KOPT-K1 (cell line): ENCODE measurements around the gene OTUD1.

Experiments
- H3K27ac ChIP-seq: fragments of 200-600 bp; sonication (generic); 2 replicates; pipeline ENCODE4 v1.5.1; 2016; ENCODE audit warnings: antibody characterized with exemption, mild to moderate bottlenecking, low read depth, low read length; ENCODE audit not compliant: poor library complexity, severe bottlenecking
- H3K36me3 ChIP-seq: fragments of 200-600 bp; sonication (generic); 2 replicates; pipeline ENCODE4 v1.5.1; 2017; ENCODE audit warnings: antibody characterized with exemption, mild to moderate bottlenecking, low read length, moderate library complexity; ENCODE audit not compliant: insufficient read depth
- H3K9me3 ChIP-seq: fragments of 200-600 bp; sonication (generic); 2 replicates; pipeline ENCODE4 v1.5.1; 2017; ENCODE audit warnings: antibody characterized with exemption, low read length, mild to moderate bottlenecking; ENCODE audit not compliant: insufficient read depth, poor library complexity, severe bottlenecking

The OTUD1 gene

GRCh38 chr10:23439961-23440889 lies 1.4 kb downstream of the OTUD1 start:
- no peaks in the 10 kb centered on the region for H3K9me3 ChIP-seq
- no peaks in the 10 kb centered on the region for H3K36me3 ChIP-seq
- no peak overlapping the region for H3K27ac ChIP-seq

GRCh38 chr10:23441251-23441650 lies 2.4 kb downstream of the OTUD1 start:
- no peaks in the 10 kb centered on the region for H3K9me3 ChIP-seq
- no peaks in the 10 kb centered on the region for H3K36me3 ChIP-seq
- no peak overlapping the region for H3K27ac ChIP-seq

GRCh38 chr10:23442936-23443335 lies 4.1 kb downstream of the OTUD1 start:
- Histone ChIP-seq H3K27ac (no peak overlapping the region), H3K9me3 (no peaks in the 10 kb centered on the region), H3K36me3 (no peaks in the 10 kb centered on the region)

GRCh38 chr10:23445591-23445990 lies 6.7 kb downstream of the OTUD1 start:
- Histone ChIP-seq H3K27ac (no peak overlapping the region), H3K36me3 (no peaks in the 10 kb centered on the region), H3K9me3 (no peaks in the 10 kb centered on the region)

- Histone ChIP-seq H3K36me3 (no peaks in the 10 kb centered on the region), H3K27ac (no peak overlapping the region), H3K9me3 (no peaks in the 10 kb centered on the region)
These were observed 9.4 kb downstream of the OTUD1 start for GRCh38 chr10:23448323-23448722.

- H3K36me3 ChIP-seq: no peaks in the 10 kb centered on the region
- H3K9me3 ChIP-seq: no peaks in the 10 kb centered on the region
- no peak overlapping the region for H3K27ac ChIP-seq
These were observed 10.1 kb downstream of the OTUD1 start for GRCh38 chr10:23448802-23449570.

- Histone ChIP-seq H3K36me3 (no peaks in the 10 kb centered on the region), H3K27ac (no peak overlapping the region), H3K9me3 (no peaks in the 10 kb centered on the region)
These were observed 13.3 kb downstream of the OTUD1 start for GRCh38 chr10:23452033-23452655.

- Histone ChIP-seq H3K36me3 (no peaks in the 10 kb centered on the region), H3K27ac (no peak overlapping the region), H3K9me3 (no peaks in the 10 kb centered on the region)
These were observed 14.6 kb downstream of the OTUD1 start for GRCh38 chr10:23453465-23453864.

- H3K36me3 ChIP-seq: no peaks in the 10 kb centered on the region
- H3K27ac ChIP-seq: no peak overlapping the region
- no peaks in the 10 kb centered on the region for H3K9me3 ChIP-seq
These were observed 18.9 kb downstream of the OTUD1 start for GRCh38 chr10:23457632-23458417.

- Histone ChIP-seq H3K9me3 (no peaks in the 10 kb centered on the region), H3K36me3 (no peaks in the 10 kb centered on the region), H3K27ac (no peak overlapping the region)
These were observed 20.5 kb downstream of the OTUD1 start for GRCh38 chr10:23459308-23459939.

- H3K27ac ChIP-seq: no peak overlapping the region
- no peaks in the 10 kb centered on the region for H3K9me3 ChIP-seq
These were observed 22.7 kb downstream of the OTUD1 start for GRCh38 chr10:23461557-23461956.

GRCh38 chr10:23467012-23467411 lies 28.1 kb downstream of the OTUD1 start:
- Histone ChIP-seq H3K36me3 (no peaks in the 10 kb centered on the region), H3K9me3 (no peaks in the 10 kb centered on the region), H3K27ac (no peak overlapping the region)

More at GRCh38 chr10:23461557-23461956, 22.7 kb downstream of the OTUD1 start:
- H3K36me3 ChIP-seq: no peaks in the 10 kb centered on the region

- no peaks in the 10 kb centered on the region for H3K36me3 ChIP-seq
- no peaks in the 10 kb centered on the region for H3K9me3 ChIP-seq
- H3K27ac ChIP-seq: no peak overlapping the region
These were observed 28.7 kb downstream of the OTUD1 start for GRCh38 chr10:23467548-23467947.

- no peak overlapping the region for H3K27ac ChIP-seq
- no peaks in the 10 kb centered on the region for H3K9me3 ChIP-seq
- no peaks in the 10 kb centered on the region for H3K36me3 ChIP-seq
These were observed 30.8 kb downstream of the OTUD1 start for GRCh38 chr10:23469596-23470237.
